Measurements from ENCODE around the gene ST7. TPM values are rescaled to one million over a fixed set of nuclear protein-coding genes. Genes with fewer than 3 reads are reported as not detected.

ST7 gene
- total and polyA plus RNA-seq, 2 of the 13 experiments (the other 11 are each of a cell fraction or from before 2014, with no cell fraction given): 17.3 to 23.5 TPM

DNA sequence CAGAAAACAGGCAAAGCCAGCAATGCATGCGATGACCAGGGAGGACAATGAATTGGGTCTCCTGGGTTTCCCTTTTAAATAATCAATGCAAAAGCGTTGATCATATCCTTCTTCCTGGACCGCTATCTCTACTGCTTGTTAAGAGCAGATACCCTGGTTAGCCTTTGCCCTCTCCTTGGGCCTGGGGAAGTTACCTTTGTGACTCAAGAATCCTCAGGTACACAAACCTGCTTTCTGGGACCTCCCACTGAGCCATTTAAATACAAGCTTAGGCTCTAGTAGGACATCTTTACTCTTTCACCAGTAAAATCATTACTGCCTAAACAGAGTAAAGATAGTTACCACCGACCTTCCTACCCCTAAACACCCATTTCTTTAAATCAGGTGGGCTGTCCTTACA is 195.7 kb downstream of the ST7 start:
- no peak for DNase-seq (ENCODE audit: low spot score)
- POLR2A ChIA-PET: no interaction called here
- H2AFZ ChIP-seq (ENCODE audit: low read length): no peak overlapping the region
- no peak for ATAC-seq
- H4K20me1 ChIP-seq (ENCODE audit: insufficient read depth, low read length): no peaks in the 10 kb centered on the region
- H3K27me3 ChIP-seq (ENCODE audit: control insufficient read depth in 1 of 2, insufficient read depth in 2 of 2, low read length in 2 of 2): no peaks in the 10 kb centered on the region
- H3K79me2 ChIP-seq (ENCODE audit: insufficient read depth, low read length): no peaks in the 10 kb centered on the region
- no TSS peak for BruUV-seq (replicated peaks)
- H3K9me3 ChIP-seq (ENCODE audit: low read length): no peaks in the 10 kb centered on the region
- TF ChIP-seq SP4 (CRISPR knock-in tag; IDR thresholded peaks at IDR 0.05): no peak
- no peak for TF ChIP-seq ZNF121 (CRISPR knock-in tag; IDR thresholded peaks at IDR 0.05)
- TF ChIP-seq SNAPC4 (CRISPR knock-in tag; IDR thresholded peaks at IDR 0.05): no peak
- TF ChIP-seq SALL1 (CRISPR knock-in tag; IDR thresholded peaks at IDR 0.05): no peak
- no peak for TF ChIP-seq ZNF496 (CRISPR knock-in tag; IDR thresholded peaks at IDR 0.05; ENCODE audit: insufficient replicate concordance)
- no peak overlapping the region for H3K27ac ChIP-seq (ENCODE audit: extremely low read length, insufficient read depth, low read length)
- no peaks in the 10 kb centered on the region for H3K36me3 ChIP-seq (replicated peaks in 1 of 2; ENCODE audit: control insufficient read depth in 1 of 2, insufficient read depth in 2 of 2, low read length in 2 of 2)
- no peak overlapping the region for H3K9ac ChIP-seq (ENCODE audit: insufficient read depth, low read depth, low read length)
- FAIRE-seq: no peak
- no peak overlapping the region for H3K4me3 ChIP-seq (replicated peaks in 1 of 3; ENCODE audit: insufficient read depth in 1 of 3, low read depth in 2 of 3, low read length in 3 of 3)
- CTCF ChIA-PET (ENCODE audit: low intra/inter-chr PET ratio, low total read pairs): no interaction called here
- 91% methylated on average over 4 of the region's 4 CpGs for whole genome bisulfite sequencing (ENCODE audit: low lambda C conversion rate)
- no peak overlapping the region for H3K4me2 ChIP-seq (ENCODE audit: low read depth, low read length)
- intact Hi-C loops (cut with micrococcal nuclease; ENCODE audit: unreplicated experiment) (no loop called here), in situ Hi-C loops (cut with HindIII; ENCODE audit: extremely low pct_ligation_motif_present, low pct_unique_long_range_greater_than_20kb) (no loop called here)
- H3K4me1 ChIP-seq (ENCODE audit: insufficient read depth, low read length): peaks cover 18% of the 10 kb centered on the region
